GM19397 (cell line): Measurements from ENCODE around the gene ZNF547.
"Not testable (repeated sequence)": the region's sequence is repeated elsewhere in the genome, so short reads cannot be mapped to it uniquely, and the experiment has no call there.

Experiments used
- ATAC-seq: cut with Tn5 transposase; IDR thresholded peaks from one replicate; pipeline ENCODE4 v1.9.1; 2021; ENCODE audit warnings: mild to moderate bottlenecking, moderate library complexity; ENCODE audit not compliant: unreplicated experiment

The ZNF547 gene

GRCh38 chr19:57374179-57374578 lies 10.8 kb downstream of the ZNF547 start:
- ATAC-seq = no peak

GRCh38 chr19:57374647-57375046 lies 11.3 kb downstream of the ZNF547 start:
- not testable (repeated sequence) for ATAC-seq

DNA sequence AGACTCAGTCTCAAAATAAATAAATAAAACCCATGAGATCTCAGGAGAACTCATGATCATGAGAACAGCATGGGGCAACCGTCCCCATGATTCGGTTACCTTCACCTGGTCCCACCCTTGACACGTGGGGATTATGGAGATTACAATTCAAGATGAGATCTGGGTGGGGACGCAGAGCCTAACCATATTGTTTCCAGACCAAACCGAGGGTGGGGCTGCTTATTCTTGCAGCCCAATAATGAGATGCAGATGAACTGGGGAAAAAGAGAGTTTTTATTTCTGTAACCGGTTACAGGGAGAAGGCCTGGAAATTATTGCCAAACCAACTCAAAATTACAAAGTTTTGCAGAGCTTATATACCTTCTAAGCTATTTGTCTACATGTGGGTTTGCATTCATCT lies 12.8 kb downstream of the ZNF547 start:
- no peak for ATAC-seq

GRCh38 chr19:57377498-57378146 lies 14.3 kb downstream of the ZNF547 start:
- no peak for ATAC-seq

GRCh38 chr19:57380923-57381322 lies 17.6 kb downstream of the ZNF547 start:
- no peak for ATAC-seq

DNA sequence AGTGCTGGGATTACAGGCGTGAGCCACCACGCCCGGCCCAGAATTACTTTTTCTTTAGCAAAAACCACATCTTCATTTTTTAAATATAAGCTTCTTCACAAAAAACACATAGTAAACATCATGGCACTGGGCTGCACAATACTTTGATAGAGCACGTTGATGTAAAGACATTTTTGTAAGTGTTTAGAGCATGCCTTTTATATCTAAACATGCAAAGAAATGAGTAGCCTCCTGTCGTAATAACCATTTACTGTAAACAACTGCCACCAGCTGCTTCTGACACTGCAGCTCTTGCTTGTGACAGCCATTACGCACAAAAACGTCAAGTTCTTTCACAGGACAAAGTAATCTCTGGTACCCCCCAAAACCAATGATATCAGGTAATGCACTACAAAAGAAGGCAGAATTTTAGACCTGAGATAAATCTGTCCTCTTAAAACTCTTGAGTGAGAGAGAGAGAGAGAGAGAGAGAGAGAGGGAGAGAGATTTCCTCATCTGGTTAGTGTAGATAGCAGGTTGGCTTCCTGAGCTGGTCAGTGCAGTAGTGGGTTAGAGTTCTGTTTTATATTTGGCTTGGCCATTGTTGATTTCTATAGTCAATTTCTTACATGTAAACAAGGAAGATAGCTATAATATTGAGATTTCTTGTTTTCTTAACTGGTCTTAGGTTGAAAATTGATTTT lies 19.6 kb downstream of the ZNF547 start:
- ATAC-seq = no peak

DNA sequence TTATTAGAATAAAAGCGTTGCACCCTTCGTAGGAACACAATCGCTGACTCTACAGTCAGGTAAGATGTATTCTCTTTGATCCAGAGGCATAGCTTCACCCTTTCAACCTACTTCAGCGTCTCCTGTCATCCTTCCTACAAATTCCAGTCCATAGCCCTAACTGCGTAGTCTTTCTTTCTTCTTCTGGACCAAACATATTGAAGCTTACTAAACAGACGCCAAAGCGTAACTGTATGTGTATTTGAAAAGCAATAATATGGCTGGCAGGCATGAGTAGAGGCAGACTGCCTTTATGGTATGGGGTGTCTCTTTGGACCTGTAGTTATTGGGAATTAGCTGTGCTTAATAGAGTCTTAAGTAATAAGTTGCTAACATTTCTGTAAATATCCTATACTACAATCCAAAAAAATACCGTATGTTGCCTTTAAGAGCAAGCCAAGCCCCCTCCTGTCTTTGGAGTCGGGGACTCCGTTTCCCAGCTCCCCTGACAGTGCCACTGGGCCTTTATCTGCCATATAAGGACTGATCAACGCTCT lies 25.9 kb downstream of the ZNF547 start:
- no peak for ATAC-seq

DNA sequence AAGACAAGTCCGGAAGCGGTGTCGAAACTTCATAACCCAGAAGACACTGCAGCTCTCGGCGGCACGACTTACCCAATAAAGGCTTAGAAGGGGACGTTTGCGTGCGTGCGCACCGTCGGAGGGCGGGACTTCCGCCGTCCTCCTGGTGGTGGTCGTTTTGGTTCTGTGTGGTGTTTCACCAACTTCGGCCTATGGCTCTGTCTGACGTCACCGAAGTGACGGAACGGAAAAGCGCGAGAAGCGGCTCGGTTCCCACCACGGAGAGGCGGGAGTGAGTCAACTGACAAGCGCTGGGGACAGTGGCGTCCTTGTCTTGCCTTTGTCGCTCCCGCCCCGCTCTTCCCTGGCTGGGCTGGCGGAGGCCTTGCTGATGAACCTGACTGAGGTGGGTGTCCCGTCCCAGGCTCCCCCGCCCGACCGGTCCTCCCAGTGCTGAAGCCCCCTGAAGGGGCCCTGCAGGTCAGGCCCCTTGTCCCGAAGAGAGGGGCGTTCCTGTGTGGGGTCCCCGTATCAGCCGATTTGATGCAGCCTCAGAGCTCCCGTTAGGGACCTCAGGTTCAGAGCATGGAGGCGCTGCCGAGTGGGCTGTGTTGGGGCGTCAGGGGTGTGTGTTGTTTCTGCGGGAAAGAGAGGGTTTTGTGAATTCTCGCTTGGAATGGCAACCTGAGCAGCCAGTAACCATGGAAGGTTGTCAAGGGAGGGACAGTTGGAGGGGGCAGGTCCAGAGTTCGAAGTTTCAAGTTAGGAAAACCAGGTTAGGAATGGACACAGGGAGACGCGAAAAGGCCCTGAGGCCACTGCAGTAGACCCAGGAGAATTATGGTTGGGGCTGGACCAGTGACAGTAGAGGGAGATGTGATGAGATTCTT lies 26.6 kb downstream of the ZNF547 start, which contains the start of gene ZNF548:
Gene ZNF548, plus strand, starts transcription at position 125 of the 869 bp plus-strand sequence. Its CDS starts 246 bp downstream, at position 371.
- peak; percentile 99 for ATAC-seq

DNA sequence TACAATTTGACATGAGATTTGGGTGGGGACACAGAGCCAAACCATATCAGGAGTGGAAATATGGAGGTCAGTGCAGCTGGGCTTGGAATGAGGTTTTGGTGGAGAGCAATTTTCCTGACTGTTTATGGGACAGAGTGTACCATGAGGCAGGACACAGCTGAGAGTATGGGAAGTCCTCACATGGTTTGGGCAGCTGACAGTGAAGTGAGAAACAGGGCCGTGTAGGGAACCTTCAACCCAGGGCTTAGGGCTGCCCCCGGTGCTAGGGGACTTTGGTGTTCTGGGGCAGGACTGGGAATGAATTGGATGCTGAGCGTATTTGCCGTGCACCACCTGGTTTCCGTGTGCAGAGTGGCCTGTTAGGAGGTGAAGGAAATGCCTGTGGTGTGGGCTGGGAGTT lies 32.4 kb downstream of the ZNF547 start:
- no peak for ATAC-seq

- ATAC-seq = no peak
Measured at GRCh38 chr19:57398868-57399267, 35.5 kb downstream of the ZNF547 start.

DNA sequence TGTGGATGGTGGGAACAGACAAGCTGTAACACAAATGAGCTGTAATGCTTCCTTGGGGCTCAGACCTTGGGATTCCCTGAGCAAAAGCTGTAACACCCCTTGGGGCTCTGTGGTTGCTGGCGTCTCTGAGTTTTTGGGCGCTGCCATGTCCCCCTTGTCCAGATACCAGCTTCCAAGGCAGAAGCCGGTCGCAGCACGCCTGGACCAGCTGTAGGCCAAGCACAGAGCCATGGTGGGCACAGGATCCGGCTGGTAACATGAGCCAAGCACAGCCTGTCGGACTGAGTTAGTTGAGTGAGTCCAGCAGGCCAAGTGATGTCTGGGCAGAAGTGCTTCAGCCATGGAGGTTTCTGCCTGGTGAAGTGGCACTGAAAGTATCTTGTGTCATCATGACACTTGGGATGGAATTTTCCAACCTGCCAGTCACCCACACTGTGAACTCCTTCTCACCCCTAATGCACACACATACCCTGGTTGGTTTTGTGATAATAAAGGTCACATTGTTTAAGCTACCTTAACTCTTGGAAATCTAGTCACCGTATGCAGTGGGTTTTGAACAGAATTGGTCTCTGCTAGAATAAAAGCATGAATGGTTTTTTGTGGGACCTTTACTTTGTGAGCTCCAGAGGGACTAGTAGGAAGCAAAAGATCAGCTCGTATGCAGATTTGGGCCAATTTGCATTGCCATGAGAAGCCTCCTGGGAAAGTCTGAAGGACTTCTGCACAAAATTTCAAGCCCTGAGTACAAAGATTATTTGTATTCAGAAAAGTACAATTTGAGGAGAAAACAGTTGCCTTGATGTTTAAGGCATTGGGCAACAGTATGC lies 40.6 kb downstream of the ZNF547 start:
- no peak for ATAC-seq

DNA sequence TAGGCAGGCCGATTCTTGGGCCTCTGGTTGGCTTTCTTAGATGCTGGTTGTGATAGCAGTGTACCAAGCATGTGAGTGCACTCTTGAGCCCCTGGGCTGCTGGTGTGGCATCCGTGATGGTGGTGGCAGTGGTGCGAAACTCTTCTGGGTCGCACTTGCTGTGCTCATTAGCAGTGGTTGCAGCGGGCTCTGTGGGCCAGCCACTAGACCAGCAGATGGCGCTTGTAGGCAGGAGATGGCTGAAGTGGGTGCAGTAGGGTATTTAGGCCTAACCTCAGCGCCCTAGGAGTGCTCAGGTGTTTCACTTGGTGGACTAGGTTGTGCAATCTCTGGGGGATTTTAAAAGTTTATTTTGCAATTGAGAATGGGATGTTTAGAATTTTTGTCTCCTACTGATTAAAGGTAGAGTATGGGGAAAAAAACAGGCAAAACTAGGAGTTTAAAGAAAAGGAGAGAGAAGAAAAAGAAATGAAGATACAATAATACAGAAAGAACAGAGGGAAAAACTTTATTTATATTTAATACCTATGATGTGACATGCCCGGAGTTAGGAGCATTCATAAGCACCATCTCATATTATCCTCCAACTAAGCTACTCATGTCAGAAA lies 43.3 kb downstream of the ZNF547 start:
- no peak for ATAC-seq

- ATAC-seq = peak; percentile 100
Measured at GRCh38 chr19:57410877-57411671, 47.7 kb downstream of the ZNF547 start, which contains the start of gene ZNF17. ZNF17 (plus strand) TSS chr19:57411161; CDS start chr19:57413616, 2,455 bp downstream.

DNA sequence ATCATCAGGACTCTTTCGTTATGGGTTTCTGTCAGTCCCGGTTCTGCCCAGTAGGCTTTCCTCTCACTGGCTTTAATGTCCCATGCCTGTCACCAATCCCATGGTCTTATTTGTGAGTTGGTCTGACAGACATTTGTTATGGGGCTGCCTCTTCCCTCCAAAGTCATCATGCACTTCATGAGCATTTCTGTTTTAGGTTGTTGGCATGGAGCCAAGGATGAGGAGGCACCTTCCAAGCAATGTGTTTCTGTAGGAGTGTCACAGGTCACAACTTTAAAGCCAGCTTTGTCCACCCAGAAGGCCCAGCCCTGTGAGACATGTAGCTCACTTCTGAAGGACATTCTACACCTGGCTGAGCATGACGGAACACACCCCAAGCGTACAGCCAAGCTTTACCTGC lies 56.1 kb downstream of the ZNF547 start:
- ATAC-seq = no peak

- no peak for ATAC-seq
Measured at GRCh38 chr19:57421037-57421436, 57.7 kb downstream of the ZNF547 start.
